HEK293T (cell line): Measurements from ENCODE around the gene ERGIC3.

Source experiments
- CTCF ChIA-PET: fragments of 350-600 bp; formaldehyde crosslinking; extraction: SDS; loops from one replicate; lab custom pipeline; 2021; ENCODE audit warnings: antibody characterized with exemption, inconsistent platforms; lab: Yijun Ruan, JAX
- POLR2A ChIA-PET: fragments of 350-600 bp; formaldehyde crosslinking; extraction: SDS; loops from one replicate; lab custom pipeline; 2020; ENCODE audit warnings: antibody characterized with exemption, inconsistent platforms; lab: Yijun Ruan, JAX
- DNase-seq: peaks from one replicate; pipeline ENCODE4 v3.0.0; 2012; ENCODE audit warnings: mixed read lengths; ENCODE audit errors: extremely low spot score
- ARNT ChIP-seq: fragments of 450-650 bp; IDR thresholded peaks from 2 replicates; pipeline ENCODE4 v1.6.1; 2017; ENCODE audit warnings: mild to moderate bottlenecking
- BHLHE40 ChIP-seq: fragments of 450-650 bp; IDR thresholded peaks from 2 replicates; pipeline ENCODE4 v1.6.1; 2016; ENCODE audit warnings: mild to moderate bottlenecking, moderate library complexity, borderline replicate concordance
- CTBP1 ChIP-seq: fragments of 450-650 bp; IDR thresholded peaks from 2 replicates; pipeline ENCODE4 v1.6.1; 2016; ENCODE audit warnings: borderline replicate concordance
- ELF4 ChIP-seq: fragments of 450-650 bp; IDR thresholded peaks from 2 replicates; pipeline ENCODE4 v1.6.1; 2017; ENCODE audit warnings: antibody characterized with exemption
- FOXA1 ChIP-seq: fragments of 450-650 bp; IDR thresholded peaks from 2 replicates; pipeline ENCODE4 v1.6.1; 2016; ENCODE audit warnings: mild to moderate bottlenecking
- FOXK2 ChIP-seq: fragments of 450-650 bp; IDR thresholded peaks from 2 replicates; pipeline ENCODE4 v1.6.1; 2016; ENCODE audit warnings: mild to moderate bottlenecking
- FOXM1 ChIP-seq: fragments of 450-650 bp; IDR thresholded peaks from 2 replicates; pipeline ENCODE4 v1.6.1; 2017; ENCODE audit warnings: mild to moderate bottlenecking, borderline replicate concordance
- HDGF ChIP-seq: fragments of 450-650 bp; IDR thresholded peaks from 2 replicates; pipeline ENCODE4 v1.6.1; 2017; ENCODE audit warnings: antibody characterized with exemption, borderline replicate concordance
- L3MBTL2 ChIP-seq: fragments of 450-650 bp; conservative IDR thresholded peaks from 2 replicates; pipeline ENCODE4 v1.6.1; 2016; ENCODE audit warnings: mild to moderate bottlenecking
- LEF1 ChIP-seq: fragments of 450-650 bp; IDR thresholded peaks from 2 replicates; pipeline ENCODE4 v1.6.1; 2017; ENCODE audit warnings: mild to moderate bottlenecking, borderline replicate concordance
- NFRKB ChIP-seq: fragments of 450-650 bp; IDR thresholded peaks from 2 replicates; pipeline ENCODE4 v1.6.1; 2016; ENCODE audit warnings: mild to moderate bottlenecking, moderate library complexity
- SP1 ChIP-seq: fragments of 450-650 bp; IDR thresholded peaks from 2 replicates; pipeline ENCODE4 v1.6.1; 2017
- SUZ12 ChIP-seq: fragments of 450-650 bp; IDR thresholded peaks from 2 replicates; pipeline ENCODE4 v1.6.1; 2016; ENCODE audit warnings: mild to moderate bottlenecking
- TARDBP ChIP-seq: fragments of 450-650 bp; IDR thresholded peaks from 2 replicates; pipeline ENCODE4 v1.6.1; 2016
- ZNF384 ChIP-seq: fragments of 450-650 bp; IDR thresholded peaks from 2 replicates; pipeline ENCODE4 v1.6.1; 2016
- TF ChIP-seq, protein P1 (sequence below): fragments of 450-650 bp; IDR thresholded peaks from 2 replicates; pipeline ENCODE4 v1.6.1; 2016

The ERGIC3 gene

DNA sequence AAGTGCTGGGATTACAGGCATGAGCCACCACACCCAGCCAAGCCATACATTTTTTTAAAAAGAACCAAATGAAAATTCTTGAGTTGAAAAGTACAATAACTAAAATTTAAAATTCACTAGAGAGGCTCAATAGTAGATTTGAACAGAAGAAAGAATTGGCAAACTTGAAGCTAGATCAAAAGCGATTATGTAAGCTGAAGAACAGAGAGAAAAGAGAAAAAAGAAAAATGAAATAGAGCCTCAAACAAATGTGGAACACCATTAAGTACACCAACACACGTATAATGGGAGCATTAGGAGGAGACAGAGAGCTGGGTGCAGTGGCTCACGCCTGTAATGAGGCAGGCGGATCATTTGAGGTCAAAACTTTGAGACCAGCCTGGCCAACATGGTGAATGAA, 31.0 kb downstream of the ERGIC3 start:
- DNase-seq = no peak
- ChIA-PET POLR2A (interaction anchor here (0.8 kb wide), 1 partner anchor 126 kb away, joined by 3 read pairs; the partner anchor contains the start of genes NFS1 and ROMO1), CTCF (no interaction called here)
- TF ChIP-seq ZNF384 (no peak), L3MBTL2 (no peak), CTBP1 (no peak), ELF4 (no peak), FOXA1 (no peak), TARDBP (no peak), SP1 (no peak), ARNT (no peak), FOXK2 (no peak), SUZ12 (no peak), LEF1 (no peak), HDGF (no peak), FOXM1 (no peak), NFRKB (no peak), BHLHE40 (no peak)
- TF ChIP-seq, protein P1, sequence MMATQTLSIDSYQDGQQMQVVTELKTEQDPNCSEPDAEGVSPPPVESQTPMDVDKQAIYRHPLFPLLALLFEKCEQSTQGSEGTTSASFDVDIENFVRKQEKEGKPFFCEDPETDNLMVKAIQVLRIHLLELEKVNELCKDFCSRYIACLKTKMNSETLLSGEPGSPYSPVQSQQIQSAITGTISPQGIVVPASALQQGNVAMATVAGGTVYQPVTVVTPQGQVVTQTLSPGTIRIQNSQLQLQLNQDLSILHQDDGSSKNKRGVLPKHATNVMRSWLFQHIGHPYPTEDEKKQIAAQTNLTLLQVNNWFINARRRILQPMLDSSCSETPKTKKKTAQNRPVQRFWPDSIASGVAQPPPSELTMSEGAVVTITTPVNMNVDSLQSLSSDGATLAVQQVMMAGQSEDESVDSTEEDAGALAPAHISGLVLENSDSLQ = no peak

GRCh38 chr20:35575958-35576357, 34.1 kb downstream of the ERGIC3 start:
- TF ChIP-seq NFRKB (no peak), TARDBP (no peak), ELF4 (no peak), BHLHE40 (no peak), LEF1 (no peak), ARNT (no peak), FOXK2 (no peak), HDGF (no peak)
- TF ChIP-seq, protein P1 = no peak
- DNase-seq = no peak
- ChIA-PET POLR2A (interaction anchor here (1.1 kb wide), 1 partner anchor 88 kb away, joined by 3 read pairs; no protein-coding TSS in a partner anchor), CTCF (interaction anchor here (1.1 kb wide), 1 partner anchor 43 kb away, joined by 3 read pairs; no protein-coding TSS in a partner anchor)

- CTCF ChIA-PET = interaction anchor here (1.1 kb wide), 1 partner anchor 42 kb away, joined by 3 read pairs; no protein-coding TSS in a partner anchor
- no peak for DNase-seq
- TF ChIP-seq, protein P1 = no peak
- TF ChIP-seq ARNT = no peak
- TF ChIP-seq ELF4 = no peak
- no peak for TF ChIP-seq FOXM1
- TF ChIP-seq L3MBTL2 = no peak
- TF ChIP-seq NFRKB = no peak
- no peak for TF ChIP-seq CTBP1
- TF ChIP-seq BHLHE40 = no peak
- TF ChIP-seq TARDBP = no peak
- POLR2A ChIA-PET = no interaction called here
Measured at GRCh38 chr20:35576816-35577215, 34.9 kb downstream of the ERGIC3 start.

GRCh38 chr20:35578469-35578868, 36.6 kb downstream of the ERGIC3 start:
- DNase-seq = no peak
- ChIA-PET CTCF (no interaction called here), POLR2A (no interaction called here)
- no peak for TF ChIP-seq SUZ12
- TF ChIP-seq, protein P1 = no peak
- no peak for TF ChIP-seq FOXM1
- TF ChIP-seq LEF1 = no peak
- no peak for TF ChIP-seq ZNF384
- no peak for TF ChIP-seq SP1
- TF ChIP-seq HDGF = no peak
- no peak for TF ChIP-seq FOXA1
- TF ChIP-seq TARDBP = no peak
- no peak for TF ChIP-seq ARNT
- TF ChIP-seq FOXK2 = no peak
- TF ChIP-seq NFRKB = no peak
- TF ChIP-seq ELF4 = no peak
- TF ChIP-seq L3MBTL2 = no peak
- TF ChIP-seq BHLHE40 = no peak
- no peak for TF ChIP-seq CTBP1

- DNase-seq = no peak
- ChIA-PET POLR2A (interaction anchor here (1.2 kb wide), 1 partner anchor 36 kb away, joined by 3 read pairs; no protein-coding TSS in a partner anchor), CTCF (no interaction called here)
- TF ChIP-seq ZNF384 (no peak), ARNT (no peak), FOXM1 (no peak), CTBP1 (no peak), BHLHE40 (no peak), LEF1 (no peak), NFRKB (no peak), HDGF (no peak), SP1 (no peak), TARDBP (no peak), FOXK2 (no peak), ELF4 (no peak)
Measured at GRCh38 chr20:35579196-35579595, 37.3 kb downstream of the ERGIC3 start.
